Measurements from ENCODE around the gene MBNL2.

The MBNL2 gene

DNA sequence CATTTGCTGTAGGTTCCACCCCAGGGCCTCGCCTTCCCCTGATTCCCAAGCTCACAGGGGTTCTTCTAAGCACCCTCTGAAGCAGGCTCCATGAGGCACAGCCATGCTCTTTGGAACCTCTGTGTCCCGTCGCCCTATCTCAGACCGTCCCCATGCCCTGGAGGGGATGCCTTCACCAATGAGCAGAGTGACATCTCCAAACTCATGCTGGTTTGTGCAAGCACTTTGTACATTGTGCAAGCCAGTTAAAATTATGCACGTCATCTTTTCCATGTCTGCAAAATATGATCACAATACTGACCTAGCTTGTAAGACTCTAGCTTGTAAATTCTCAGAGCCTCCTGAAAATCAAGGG, 165.3 kb downstream of the MBNL2 start:
- no peak for DNase-seq

DNA sequence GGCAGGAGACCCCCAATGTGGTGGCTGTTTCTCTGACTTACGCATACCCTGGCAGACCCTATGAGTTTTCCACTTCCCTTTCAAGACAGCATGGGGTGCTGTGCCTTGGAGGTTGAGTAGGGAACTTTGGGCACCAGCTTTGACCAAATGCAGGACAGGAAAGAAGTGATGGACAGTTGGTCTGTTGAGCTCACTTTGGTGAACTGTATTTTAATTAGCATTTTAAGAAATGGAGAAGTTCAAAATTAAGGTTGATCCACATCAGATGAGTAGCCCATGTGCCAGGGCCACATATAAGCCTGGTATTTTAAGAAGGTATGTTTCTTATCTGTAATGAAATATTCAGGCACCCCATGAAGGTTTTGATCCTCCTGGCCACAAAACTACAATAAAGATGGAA, 165.8 kb downstream of the MBNL2 start:
- DNase-seq: no peak

DNA sequence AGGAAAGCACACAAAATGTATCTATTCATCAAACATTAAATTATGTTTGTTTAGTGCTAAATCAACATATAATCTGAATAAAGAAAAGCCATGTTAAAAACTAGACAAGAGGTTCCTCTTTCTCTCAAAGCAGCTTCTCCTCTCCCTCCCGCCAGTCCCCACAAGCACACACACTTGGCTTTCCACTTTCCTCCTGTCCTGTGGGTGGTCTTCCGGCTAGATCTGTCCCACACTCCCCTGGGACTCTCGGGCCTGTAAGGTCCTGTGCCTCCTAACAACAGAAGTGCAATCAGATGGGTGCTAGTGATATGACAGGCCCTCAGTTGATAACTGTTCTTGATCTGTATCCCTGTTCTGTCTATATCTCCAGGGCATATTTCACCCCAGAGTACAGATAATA, 166.2 kb downstream of the MBNL2 start:
- no peak for DNase-seq

DNA sequence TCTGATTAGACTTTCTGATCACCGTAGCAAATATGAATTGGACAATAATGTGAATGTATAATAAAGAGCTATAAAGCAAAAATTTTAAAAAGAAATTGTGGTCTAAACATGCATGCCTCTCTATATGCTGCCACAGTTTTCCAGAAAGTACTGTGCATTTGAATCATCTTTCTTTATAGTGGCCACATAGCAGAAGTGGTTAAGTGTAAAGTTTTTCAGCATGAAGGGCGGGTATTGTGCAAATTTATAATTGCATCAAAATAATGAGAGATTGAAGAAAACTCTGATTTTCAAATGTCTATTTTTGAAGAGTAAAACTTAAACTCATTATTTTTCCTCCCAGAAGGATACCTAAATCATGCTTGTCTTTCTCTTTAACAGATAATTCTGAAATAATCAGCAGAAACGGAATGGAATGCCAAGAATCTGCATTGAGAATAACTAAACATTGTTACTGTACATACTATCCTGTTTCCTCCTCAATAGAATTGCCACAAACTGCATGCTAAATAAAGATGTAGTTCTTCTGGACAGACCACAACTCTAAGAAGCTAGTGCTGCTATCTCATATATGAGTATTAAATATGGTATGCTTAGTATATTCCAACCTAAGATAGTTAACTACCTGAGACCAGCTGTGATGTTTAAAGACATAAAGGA, 168.9 kb downstream of the MBNL2 start:
- no peak for DNase-seq

DNA sequence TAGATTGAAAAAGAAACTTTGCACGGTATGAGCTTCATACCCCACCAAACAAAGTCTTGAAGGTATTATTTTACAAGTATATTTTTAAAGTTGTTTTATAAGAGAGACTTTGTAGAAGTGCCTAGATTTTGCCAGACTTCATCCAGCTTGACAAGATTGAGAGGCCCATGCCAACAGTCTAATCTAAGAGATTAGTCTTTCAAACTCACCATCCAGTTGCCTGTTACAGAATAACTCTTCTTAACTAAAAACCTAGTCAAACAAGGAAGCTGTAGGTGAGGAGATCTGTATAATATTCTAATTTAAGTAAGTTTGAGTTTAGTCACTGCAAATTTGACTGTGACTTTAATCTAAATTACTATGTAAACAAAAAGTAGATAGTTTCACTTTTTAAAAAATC, 169.9 kb downstream of the MBNL2 start:
- no peak for DNase-seq

DNA sequence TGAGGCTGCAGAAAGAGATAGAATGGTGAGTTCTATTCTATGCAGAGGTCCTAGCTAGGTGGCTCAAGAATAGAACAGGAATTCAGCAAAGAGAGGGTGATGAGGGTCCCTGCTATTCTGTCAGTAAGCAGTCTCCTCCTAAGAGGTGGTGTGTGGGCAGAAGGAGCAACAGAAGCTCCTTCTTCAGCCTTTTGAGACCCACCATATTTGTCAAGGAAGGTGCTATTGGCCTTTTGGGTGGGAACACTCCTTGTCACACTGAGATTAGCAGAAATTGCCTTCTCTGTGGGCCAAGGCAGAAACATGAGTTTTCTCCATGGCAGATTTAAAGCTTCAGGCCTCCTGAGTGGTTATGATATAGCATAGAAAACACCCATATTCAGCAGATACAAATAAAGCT, 172.4 kb downstream of the MBNL2 start:
- DNase-seq: no peak

DNA sequence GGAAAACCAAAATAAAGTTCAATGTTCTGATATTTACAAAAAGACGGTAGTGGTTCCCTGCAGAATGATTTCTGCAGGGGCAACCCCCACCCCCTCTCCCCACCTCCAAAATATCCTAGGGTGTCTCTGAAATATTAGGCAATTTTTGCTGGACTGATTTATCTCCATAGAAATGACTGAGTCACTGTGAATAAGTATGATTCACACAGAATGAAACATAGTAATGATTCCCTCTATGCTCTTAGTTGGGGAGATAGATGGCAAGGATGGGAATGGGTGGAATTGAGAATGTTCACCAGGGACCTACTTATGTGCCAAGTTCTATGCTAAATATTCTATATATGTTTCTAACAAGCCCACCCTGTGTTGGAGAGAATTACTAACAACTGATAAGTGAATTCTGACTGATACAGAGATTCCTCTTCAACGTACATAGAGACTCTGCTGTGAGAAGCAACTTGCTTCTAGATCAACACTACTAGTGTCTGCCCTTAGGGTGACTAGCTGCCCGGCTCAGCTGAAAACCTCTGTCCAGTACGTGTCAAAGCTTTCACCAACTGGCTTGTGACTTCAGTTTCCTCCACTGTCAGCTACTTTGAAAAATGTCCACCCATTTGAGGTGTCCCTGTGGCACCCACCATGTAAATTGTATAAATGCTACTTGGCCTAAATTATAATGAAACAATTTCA, 173.5 kb downstream of the MBNL2 start:
- DNase-seq: no peak

DNA sequence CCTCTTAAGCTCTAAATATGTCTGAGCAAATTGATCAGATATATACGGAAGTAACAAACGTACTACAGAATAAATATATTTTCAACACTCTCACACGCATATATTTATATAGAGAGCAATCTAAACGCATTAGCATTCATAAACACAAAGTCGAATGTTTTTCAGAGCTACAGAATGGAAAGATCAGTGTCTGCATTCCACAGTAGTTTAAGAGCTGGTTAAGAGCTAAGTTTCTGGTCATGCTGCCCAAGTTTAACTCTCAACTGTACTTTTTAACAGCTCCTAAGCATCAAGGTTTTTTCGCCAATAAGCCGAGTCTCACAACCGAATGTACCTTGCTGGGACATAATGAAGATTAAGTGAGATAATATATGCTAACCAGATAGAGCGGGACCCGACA, 175.1 kb downstream of the MBNL2 start:
- DNase-seq: no peak

DNA sequence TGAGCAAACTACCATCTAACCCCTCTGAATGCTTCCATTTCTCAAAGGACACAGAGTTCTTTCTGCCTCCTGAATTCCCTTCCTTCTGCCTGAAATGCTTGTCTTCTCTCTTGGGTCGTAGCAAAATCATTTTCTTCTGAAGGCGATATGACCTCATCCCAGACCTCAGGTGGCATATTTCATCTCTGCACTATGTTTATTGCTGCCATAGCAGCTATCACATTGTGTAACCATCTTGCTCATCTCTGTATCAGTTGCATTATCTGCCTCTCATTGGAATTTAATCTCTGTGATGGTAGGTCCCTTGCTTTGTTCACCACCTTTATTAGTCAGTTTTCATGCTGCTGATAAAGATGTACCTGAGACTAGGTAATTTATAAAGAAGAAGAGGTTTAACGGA, 179.3 kb downstream of the MBNL2 start:
- DNase-seq: no peak

DNA sequence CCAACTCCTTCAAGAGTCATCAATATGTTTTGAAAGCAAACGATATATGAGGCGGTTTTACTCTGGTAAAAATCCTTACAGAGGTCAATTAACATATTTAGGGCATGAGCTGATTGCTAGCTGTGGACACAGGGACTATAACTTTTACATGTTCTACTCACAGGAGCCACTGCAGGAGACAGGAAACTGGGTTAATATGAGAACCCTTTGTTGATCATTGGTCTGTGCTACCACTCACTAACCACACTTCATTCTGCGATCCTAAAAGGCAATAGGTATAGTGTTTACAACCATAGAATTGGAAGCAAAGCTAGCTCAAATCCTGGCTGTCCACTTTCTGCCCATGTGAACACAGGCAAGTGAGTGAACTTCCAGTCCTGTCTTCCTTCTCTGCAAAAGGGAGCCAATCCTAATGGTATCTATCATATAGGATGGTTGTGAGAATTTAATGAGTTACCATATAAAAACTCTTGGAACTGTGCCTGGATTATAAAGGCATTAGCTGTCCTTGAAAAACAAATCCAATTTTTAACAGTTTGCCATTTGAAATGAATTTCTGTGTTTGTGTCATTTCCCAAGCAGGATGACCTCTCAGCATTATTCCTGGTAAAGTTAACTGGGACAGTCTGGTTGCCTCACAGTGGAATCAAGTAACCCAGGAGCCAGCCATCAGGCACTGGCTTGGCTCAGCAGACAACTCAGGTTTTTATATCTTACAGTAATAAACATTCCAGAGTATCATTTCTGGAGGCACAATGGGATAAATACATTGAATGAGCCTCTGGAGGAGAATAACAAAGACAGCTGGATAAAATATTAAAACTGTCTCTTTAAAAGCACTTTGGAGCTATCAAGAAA, 182.0 kb downstream of the MBNL2 start:
- peak; percentile 64 for DNase-seq

DNA sequence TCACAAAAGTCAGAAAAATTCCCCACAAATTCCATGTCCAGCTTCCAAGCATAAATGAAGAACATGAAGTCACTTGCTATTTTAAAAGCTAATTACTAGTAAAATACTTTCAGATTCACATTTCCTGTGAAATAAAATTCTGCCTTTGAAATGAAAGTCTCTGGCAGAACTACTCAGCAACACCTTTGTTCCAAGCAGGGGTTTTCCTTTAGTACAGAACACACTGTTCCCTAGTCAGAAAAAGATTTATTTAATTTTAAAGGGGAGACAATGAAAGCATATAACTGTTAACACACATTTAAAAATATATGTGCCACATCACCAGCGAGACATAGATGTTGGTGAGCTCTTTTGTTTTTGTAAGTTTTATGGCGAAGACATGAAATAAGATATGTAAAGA, 185.4 kb downstream of the MBNL2 start:
- no peak for DNase-seq

DNA sequence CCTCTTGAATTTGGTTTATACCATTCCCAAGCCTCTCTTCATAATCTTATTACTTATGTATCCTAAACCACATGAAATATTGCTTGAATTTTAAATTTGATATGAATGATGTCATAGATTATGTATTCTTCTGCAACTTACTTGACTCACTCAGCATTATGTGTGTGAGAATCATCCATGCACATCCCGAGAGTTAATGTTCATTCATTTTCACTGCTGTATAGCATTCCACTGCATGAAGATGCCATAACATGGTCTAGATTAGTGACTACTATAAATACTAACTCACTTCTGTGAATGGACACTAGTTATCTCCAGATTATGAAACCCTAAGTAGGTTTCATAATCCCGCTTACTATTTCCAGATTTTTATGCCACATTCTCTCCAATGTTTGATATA, 186.8 kb downstream of the MBNL2 start:
- no peak for DNase-seq

DNA sequence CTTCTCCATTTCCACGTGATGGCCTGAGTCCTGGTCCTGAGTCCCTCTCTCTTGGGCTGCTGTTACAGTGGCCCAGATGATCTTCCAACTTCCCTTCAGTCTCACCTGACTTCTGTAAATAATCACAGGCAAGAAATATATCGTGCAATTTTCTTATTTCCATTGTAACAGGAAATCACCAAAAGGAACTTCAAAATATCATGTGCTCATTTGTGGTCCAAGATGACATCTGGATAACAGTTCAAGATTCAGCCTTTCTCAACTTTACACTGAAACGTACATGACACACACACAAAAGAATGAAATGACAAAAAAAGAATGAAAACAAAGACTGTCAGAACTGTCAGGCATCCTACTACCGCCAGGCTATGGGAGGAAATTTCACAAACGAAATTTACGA, 189.9 kb downstream of the MBNL2 start:
- DNase-seq: no peak

DNA sequence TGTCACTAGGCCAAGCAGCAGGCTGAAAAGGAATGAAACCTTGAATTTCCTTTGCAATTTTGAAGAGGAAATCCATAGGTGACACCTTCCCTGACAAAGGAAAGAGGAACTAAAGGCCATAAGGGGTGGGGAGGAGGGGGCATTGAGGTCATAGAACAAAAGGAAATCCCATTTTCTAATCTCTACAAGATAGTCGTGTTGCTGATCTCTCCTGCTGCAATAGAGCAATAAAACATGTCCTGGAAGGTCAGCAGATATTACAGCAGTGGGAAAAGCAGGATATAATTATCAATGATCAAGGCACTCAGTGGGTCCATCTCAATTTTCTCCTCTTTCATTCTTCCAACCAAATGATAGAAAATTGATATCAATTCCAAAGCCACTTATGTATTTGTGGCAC, 191.6 kb downstream of the MBNL2 start:
- DNase-seq: no peak

DNA sequence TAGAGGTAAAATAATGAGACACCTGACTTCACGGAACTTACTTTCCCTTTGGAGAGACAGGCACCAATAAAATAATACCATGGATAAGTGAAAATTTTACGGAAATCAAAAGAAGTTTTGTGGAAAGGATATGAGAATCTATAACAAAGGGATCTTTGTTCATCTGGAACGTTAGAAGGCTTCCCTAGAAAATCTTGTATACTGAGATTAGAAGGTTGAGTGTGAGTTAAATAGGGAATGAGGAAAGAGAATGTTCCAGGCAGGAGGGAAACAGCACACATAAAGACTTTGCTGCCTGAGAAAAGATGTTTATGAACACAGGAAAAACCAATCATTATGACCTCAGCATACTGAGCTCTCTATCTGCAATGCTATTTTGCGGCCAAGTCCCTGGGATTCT, 192.3 kb downstream of the MBNL2 start:
- DNase-seq: no peak

DNA sequence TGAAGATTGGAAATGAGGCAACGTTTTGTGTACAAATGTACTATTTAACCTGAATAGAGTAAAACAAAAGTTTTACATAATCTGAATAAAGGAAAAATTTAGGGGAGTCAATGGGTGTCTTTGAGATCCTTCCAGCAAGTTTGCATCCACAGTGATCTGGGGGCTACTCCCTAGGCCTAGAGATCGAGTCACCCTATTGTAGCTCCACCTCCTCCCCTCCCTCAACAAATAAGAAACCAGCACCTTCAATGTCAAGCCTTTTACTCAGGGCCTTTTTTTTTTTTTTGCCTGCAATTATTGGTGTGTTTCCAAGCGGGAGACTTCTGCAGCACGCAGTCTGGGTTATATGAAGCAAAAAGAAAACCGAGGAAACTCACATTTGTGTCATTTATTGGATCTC, 195.6 kb downstream of the MBNL2 start:
- DNase-seq: no peak

DNA sequence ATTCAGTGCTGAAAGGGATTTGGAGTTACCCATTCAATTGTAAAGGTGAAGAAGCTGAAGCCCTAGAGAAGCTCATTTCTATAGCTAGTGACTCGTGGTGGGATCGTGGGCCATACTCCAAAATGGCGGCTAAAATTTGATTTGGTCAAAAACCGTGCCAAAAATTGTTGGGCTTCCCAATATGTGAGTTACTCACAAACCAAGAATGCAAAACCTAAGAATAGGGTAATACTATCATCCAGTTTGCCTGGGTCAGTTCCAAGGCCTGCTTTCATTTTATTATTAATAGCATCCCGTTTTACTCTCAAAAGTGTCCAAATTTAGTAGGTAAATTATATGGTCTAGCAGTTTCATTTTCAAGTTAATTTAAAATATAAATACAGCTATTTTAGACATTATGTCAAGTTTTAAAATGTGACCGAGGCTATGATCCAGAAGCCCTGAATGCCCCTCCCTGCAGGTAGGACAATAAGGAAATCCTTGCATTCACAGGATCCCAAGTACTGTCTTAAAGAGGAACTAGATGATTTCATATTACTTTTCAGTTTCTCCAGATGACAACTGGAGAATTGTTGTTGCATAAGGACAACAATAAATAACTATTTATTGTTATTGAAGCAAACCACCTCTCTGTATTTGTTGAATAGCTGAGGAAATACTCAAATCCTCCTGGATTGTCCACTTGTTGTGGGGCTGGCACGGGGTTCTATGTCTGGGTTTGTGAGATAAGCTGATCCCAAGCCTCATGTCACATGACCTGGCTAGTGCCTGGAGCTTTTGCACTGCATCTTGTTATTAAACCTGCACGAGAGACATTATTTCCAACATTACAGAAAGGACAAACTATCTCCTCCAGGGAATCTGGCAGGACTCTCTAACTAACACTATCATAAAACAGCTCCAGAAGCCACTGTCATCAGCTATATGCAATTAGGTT, 200.3 kb downstream of the MBNL2 start:
- no peak for DNase-seq

DNA sequence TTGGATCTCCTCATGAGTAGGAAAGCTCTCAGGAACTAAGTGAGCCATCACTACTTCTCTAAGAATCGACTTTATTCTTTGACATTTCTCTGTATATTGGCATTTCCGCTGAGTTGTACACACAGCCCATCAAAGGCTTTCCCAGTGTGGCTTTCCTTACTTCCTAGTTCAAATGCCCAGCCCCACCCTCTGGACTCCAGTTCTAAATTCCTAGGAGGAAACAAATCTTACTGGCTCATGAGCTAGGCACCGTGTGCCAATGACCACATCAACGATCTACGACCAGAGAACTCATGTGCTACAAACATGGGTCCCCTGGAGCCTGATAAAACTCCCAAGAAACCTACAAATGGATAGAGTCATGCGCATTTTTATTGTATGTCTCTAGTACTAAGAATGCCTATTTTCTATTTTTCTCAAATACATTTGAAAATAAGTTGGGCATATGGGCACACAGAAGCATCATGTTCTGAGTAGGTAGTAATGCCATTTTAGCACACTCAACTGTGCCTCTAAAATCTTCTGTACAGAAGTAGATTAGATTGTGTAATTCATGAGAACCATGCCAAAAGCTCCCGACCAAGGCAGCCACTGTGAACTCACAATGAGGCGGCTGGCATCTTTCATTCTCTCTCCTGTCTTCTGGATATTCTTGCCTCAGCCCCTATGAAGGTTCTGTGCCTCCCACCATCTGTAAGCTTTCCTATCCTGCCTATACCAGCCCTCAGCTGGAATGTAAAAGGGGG, 201.3 kb downstream of the MBNL2 start:
- no peak for DNase-seq

DNA sequence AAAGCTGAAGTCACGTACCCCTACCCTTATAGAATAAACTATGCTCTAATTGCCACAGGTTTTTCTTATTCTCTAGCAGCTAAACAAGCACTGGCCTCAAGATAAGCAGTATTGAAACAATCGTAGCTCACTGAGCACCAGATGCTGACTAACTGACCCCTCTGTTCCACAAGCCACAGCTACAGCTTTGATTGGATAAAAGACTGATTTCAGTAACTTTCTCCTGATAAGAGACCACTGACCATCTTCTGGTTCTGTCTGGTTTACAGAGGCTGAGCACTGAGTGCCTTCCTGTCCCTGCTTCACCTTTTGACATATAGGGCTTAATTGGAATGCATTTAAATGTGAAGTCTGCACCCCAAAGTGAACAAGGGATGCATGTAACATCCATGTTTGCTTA, 203.5 kb downstream of the MBNL2 start:
- no peak for DNase-seq

DNA sequence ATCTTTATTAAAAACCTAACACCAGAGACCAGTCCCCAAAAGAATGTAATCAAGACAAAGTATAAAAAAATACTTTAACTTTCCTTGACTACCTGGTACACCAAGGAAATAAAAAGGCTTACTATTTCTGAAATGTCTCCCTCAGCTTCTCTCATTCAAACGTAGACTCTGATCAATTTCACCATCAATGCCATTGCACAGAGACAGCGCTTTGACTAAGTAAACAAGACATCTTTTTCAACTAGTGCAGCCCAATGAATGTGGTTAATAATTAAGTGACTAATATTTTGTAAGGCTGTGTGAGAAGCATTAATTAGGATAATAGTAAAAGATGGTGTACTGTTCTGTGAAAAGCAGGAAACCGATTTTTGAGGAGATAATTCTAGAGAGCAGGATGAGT, 204.6 kb downstream of the MBNL2 start:
- DNase-seq: no peak

DNA sequence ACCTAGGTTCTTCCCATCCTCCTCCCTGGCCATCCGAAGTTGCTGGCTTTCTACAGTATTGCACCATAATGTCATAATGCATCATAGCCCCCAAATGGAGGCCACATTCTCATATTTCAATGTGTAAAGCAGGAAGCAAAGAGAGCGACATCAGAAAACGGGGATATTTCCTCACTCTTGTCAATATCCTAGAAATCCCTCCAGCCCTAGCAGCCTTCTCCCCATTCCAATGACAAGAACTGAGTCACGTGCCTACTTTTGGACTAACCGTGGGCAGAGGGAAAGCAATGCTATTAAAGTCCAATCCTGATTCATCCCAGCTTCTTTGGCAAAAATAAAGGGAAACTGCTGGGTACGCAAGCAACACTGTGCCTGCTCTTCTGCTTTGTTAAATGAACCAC, 207.5 kb downstream of the MBNL2 start:
- no peak for DNase-seq

DNA sequence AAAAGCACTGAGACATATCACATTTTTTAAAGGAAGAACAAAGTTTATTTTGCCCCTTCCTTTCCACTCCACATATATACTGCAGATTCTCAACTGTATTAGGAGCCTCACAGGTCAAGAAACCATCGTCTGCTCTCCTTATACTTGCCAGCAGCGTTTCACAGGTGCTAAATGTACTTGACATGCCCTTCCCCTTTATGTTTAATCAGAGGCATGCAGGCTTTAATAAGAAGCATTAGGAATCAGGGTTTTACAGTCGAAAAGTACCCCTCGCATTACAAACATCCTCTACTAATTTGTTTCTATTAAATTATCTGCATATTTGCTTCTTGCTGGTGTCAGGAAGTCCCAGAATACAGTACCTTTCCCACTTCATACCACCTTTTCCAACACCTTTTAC, 208.2 kb downstream of the MBNL2 start:
- DNase-seq: no peak

All from DMS153 (cell line).